Measurements from ENCODE around the gene GSTT2. TPM values are rescaled to one million over a fixed set of nuclear protein-coding genes. Genes with fewer than 3 reads are reported as not detected.
A peak's percentile ranks its signal among the peaks of the same experiment; 100 is the strongest.

Gene GSTT2
- total and polyA plus RNA-seq, 4 donors: 0.19 to 1.2 (median 0.64) TPM

GRCh38 chr22:24010018-24010391 is 30.1 kb downstream of the GSTT2 start:
- no peaks in the 10 kb centered on the region for H3K9me3 ChIP-seq (ENCODE audit: control insufficient read depth in 4 of 4, low read length in 3 of 4)
- no peaks in the 10 kb centered on the region for H3K36me3 ChIP-seq (ENCODE audit: control insufficient read depth in 4 of 4, insufficient read depth in 3 of 4, low read depth in 1 of 4, low read length in 3 of 4)
- H3K4me1 ChIP-seq (ENCODE audit: control insufficient read depth in 4 of 4, insufficient read depth in 4 of 4, low read length in 3 of 4): peaks cover 0 to 16% (median 11%) of the 10 kb centered on the region in 4 donors
- TF ChIP-seq MAX (IDR thresholded peaks at IDR 0.05): no peak
- no peak for TF ChIP-seq ATF3 (IDR thresholded peaks at IDR 0.05)
- no peak for DNase-seq (ENCODE audit: low spot score)
- H3K4me3 ChIP-seq (ENCODE audit: low read depth in 1 of 3, low read length in 3 of 3): no peak overlapping the region
- H3K27ac ChIP-seq (ENCODE audit: low read depth in 1 of 2, low read length in 2 of 2): no peak overlapping the region
- H3K27me3 ChIP-seq (ENCODE audit: control insufficient read depth in 4 of 4, insufficient read depth in 4 of 4, low read length in 3 of 4): no peaks in the 10 kb centered on the region
- 97% methylated on average over 2 of the region's 2 CpGs for WGBS
- no peak overlapping the region for H3K9ac ChIP-seq (ENCODE audit: low read depth in 1 of 2, low read length in 2 of 2)

- Histone ChIP-seq H3K27ac (ENCODE audit: low read depth in 1 of 2, low read length in 2 of 2) (peak overlapping the region; percentile 73 to 76), H3K4me3 (ENCODE audit: low read depth in 1 of 3, low read length in 3 of 3) (peak overlapping the region; percentile 77 to 92 (median 84)), H3K27me3 (ENCODE audit: control insufficient read depth in 4 of 4, insufficient read depth in 4 of 4, low read length in 3 of 4) (no peaks in the 10 kb centered on the region), H3K36me3 (ENCODE audit: control insufficient read depth in 4 of 4, insufficient read depth in 3 of 4, low read depth in 1 of 4, low read length in 3 of 4) (no peaks in the 10 kb centered on the region), H3K4me1 (ENCODE audit: control insufficient read depth in 4 of 4, insufficient read depth in 4 of 4, low read length in 3 of 4) (peaks cover 0 to 16% (median 11%) of the 10 kb centered on the region in 4 donors), H3K9ac (ENCODE audit: low read depth in 1 of 2, low read length in 2 of 2) (peak overlapping the region; percentile 55 to 83), H3K9me3 (ENCODE audit: control insufficient read depth in 4 of 4, low read length in 3 of 4) (no peaks in the 10 kb centered on the region)
- DNase-seq (ENCODE audit: low spot score): no peak
- 1% methylated on average over 10 of the region's 10 CpGs for WGBS
- TF ChIP-seq SP1 (IDR thresholded peaks at IDR 0.05) (no peak), RXRA (IDR thresholded peaks at IDR 0.05) (no peak), GABPA (IDR thresholded peaks at IDR 0.05 in 1 of 2, conservative IDR thresholded peaks at IDR 0.05 in 1 of 2) (no peak), ZBTB33 (IDR thresholded peaks at IDR 0.05) (no peak), ATF3 (IDR thresholded peaks at IDR 0.05) (no peak), EGR1 (IDR thresholded peaks at IDR 0.05; ENCODE audit: low read depth in 2 of 2) (no peak), REST (IDR thresholded peaks at IDR 0.05) (no peak), FOXA2 (IDR thresholded peaks at IDR 0.05) (no peak), TAF1 (conservative IDR thresholded peaks at IDR 0.05) (no peak), RAD21 (IDR thresholded peaks at IDR 0.05) (no peak), JUND (IDR thresholded peaks at IDR 0.05) (no peak), NR2F2 (IDR thresholded peaks at IDR 0.05) (no peak), HNF4G (IDR thresholded peaks at IDR 0.05) (no peak), YY1 (IDR thresholded peaks at IDR 0.05) (no peak), FOXA1 (IDR thresholded peaks at IDR 0.05) (no peak), CTCF (IDR thresholded peaks at IDR 0.05; ENCODE audit: low read depth, low read length, missing input control) (no peak), HNF4A (conservative IDR thresholded peaks at IDR 0.05) (no peak), MAX (IDR thresholded peaks at IDR 0.05) (no peak)
Observed at GRCh38 chr22:24011735-24012068, 31.8 kb downstream of the GSTT2 start.

Data from liver (tissue), 9 donors.